Neutrophil (primary cell): ENCODE measurements around the gene TRIM8.

Source experiments
- H3K27ac ChIP-seq: fragments of 200-600 bp; sonication (generic); 2 replicates; pipeline ENCODE4 v1.5.1; 2016; ENCODE audit warnings: mild to moderate bottlenecking, moderate library complexity
- H3K27me3 ChIP-seq: fragments of 200-600 bp; sonication (generic); 2 replicates; pipeline ENCODE4 v1.6.0; 2016; ENCODE audit warnings: mild to moderate bottlenecking
- H3K36me3 ChIP-seq: fragments of 200-600 bp; sonication (generic); 2 replicates; pipeline ENCODE4 v1.5.1; 2017
- H3K4me1 ChIP-seq, 2 experiments: fragments of 200-600 bp in 1 of 2; sonication (generic) in 1 of 2; 1 replicate in 1 of 2; 2 replicates in 1 of 2; pipeline versions ENCODE4 v1.5.1 to v1.6.1; 2013 to 2016; ENCODE audit warnings: low read depth in 1 of 2, low read length in 1 of 2, mild to moderate bottlenecking in 1 of 2, moderate library complexity in 1 of 2; ENCODE audit not compliant: control insufficient read depth in 1 of 2, insufficient read depth in 1 of 2
- H3K4me3 ChIP-seq, 2 experiments: fragments of 200-600 bp in 1 of 2; sonication (generic) in 1 of 2; 1 replicate in 1 of 2; 2 replicates in 1 of 2; pipeline ENCODE4 v1.5.1; 2013 to 2016; ENCODE audit warnings: low read depth in 1 of 2, low read length in 1 of 2, mild to moderate bottlenecking in 1 of 2, moderate library complexity in 1 of 2
- H3K9me3 ChIP-seq: fragments of 200-600 bp; sonication (generic); 2 replicates; pipeline ENCODE4 v1.5.1; 2016
- TF ChIP-seq, protein P1 (sequence below): fragments of 200-600 bp; sonication (generic); IDR thresholded peaks from 2 replicates; pipeline ENCODE4 v1.5.1; 2016; ENCODE audit warnings: antibody characterized with exemption

TRIM8 gene

DNA sequence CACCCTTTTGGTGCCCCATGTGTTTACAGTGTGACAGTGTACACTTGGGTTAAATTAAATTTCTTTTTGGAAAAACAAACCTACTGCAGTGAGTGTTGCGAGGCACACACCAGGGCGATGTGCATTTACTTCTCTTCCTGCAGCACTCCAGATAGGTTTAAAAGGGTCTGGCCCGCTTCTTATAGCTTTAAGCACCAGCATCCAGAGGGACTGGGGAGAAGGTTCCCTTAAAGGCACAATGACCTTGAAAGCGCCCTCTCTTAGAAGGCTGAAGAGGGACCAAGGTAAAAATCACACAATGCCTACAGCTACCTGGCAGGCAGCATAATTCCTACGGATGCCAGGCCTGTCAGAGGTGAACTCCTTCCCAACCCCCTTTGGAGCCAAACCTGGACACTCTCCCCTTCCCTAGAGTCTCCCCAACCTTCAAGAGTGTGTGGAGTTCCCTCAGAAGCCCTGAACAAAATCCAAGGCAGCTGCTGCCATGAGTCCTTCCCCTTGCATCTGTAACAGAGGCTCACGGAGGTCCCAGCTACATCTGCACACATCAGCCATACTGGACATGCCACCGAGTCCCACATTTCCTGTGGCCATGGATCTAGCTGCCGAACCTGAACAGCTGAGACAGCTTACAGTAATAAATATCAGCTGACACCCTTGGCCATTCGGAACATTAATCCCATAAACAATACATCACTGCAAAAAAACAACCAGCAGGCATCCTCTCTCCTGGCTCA is 33.2 kb downstream of the TRIM8 start:
- H3K4me1 ChIP-seq: peaks cover 65% of the 10 kb centered on the region in 2 experiments
- peaks cover 22% of the 10 kb centered on the region for H3K27me3 ChIP-seq
- no peaks in the 10 kb centered on the region for H3K36me3 ChIP-seq
- H3K27ac ChIP-seq: peak overlapping the region; percentile 98
- peak overlapping the region; percentile 12 to 64 for H3K4me3 ChIP-seq
- TF ChIP-seq, protein P1, sequence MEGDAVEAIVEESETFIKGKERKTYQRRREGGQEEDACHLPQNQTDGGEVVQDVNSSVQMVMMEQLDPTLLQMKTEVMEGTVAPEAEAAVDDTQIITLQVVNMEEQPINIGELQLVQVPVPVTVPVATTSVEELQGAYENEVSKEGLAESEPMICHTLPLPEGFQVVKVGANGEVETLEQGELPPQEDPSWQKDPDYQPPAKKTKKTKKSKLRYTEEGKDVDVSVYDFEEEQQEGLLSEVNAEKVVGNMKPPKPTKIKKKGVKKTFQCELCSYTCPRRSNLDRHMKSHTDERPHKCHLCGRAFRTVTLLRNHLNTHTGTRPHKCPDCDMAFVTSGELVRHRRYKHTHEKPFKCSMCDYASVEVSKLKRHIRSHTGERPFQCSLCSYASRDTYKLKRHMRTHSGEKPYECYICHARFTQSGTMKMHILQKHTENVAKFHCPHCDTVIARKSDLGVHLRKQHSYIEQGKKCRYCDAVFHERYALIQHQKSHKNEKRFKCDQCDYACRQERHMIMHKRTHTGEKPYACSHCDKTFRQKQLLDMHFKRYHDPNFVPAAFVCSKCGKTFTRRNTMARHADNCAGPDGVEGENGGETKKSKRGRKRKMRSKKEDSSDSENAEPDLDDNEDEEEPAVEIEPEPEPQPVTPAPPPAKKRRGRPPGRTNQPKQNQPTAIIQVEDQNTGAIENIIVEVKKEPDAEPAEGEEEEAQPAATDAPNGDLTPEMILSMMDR: no peak
- H3K9me3 ChIP-seq: no peaks in the 10 kb centered on the region

DNA sequence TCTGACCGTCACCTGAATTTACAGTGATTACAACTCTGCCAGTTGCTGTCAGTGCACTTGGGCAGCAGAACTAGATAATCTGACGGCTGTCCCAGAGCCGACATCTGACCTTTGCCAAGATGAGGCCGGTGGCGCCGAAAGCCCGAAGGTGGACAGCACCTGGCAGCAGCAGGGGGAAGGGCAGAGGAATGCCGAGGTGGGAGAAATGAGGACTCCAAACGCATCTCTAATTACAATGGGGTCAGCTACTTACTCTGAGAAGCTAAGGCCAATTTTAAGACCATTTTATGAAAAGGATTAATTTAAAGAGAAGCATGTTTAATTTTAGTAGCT is 33.8 kb downstream of the TRIM8 start:
- TF ChIP-seq, protein P1: no peak
- Histone ChIP-seq H3K4me3 (no peak overlapping the region), H3K27me3 (peaks cover 17% of the 10 kb centered on the region), H3K27ac (peak overlapping the region; percentile 98), H3K9me3 (no peaks in the 10 kb centered on the region), H3K36me3 (no peaks in the 10 kb centered on the region), H3K4me1 (peaks cover 62 to 64% of the 10 kb centered on the region in 2 experiments)

DNA sequence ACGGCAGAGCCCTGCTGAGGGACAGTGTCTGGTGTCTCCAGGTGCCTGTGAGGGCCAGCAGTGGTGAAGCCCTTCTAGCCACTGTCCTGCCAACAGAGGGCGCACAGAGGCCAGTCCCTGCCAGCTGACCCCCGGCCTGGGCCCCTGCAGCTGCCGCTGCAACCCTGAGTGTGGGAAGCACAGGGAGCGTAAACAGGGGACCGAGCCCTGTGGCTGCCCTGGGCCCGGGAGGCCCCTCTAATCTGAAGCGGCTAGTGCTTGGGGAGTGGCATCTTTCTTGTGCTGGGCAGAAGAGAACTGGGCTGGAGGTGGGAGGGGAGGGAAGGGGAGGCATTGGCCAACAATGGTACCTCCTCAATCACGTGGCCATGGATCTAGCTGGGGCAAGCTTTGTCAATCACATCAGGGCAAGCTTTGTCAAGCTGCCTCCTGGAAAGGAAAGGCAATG is 34.6 kb downstream of the TRIM8 start:
- Histone ChIP-seq H3K27me3 (peaks cover 11% of the 10 kb centered on the region), H3K9me3 (no peaks in the 10 kb centered on the region), H3K4me1 (peaks cover 54 to 56% of the 10 kb centered on the region in 2 experiments), H3K27ac (peak overlapping the region; percentile 98), H3K4me3 (peak overlapping the region; percentile 48 to 51), H3K36me3 (no peaks in the 10 kb centered on the region)
- TF ChIP-seq, protein P1: peak; percentile 78

DNA sequence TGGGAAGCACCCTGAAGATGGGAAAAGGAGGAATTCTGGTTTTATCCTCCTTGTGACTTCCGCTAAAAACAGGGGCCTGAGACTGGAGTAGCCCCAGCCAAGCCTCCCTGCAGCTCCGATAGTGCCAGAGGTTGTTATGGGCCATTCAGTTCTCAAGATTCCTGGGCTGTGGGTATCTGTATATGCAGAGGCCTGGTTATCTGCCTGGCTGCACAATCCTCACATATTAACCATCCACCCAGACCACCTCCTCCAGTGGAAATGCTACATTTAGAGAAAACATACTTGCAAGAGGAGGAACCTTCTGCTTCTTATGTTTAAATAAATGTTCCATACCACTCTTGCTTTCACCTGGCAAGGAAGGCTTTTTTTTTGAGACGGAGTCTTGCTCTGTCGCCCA is 35.3 kb downstream of the TRIM8 start:
- H3K9me3 ChIP-seq: no peaks in the 10 kb centered on the region

DNA sequence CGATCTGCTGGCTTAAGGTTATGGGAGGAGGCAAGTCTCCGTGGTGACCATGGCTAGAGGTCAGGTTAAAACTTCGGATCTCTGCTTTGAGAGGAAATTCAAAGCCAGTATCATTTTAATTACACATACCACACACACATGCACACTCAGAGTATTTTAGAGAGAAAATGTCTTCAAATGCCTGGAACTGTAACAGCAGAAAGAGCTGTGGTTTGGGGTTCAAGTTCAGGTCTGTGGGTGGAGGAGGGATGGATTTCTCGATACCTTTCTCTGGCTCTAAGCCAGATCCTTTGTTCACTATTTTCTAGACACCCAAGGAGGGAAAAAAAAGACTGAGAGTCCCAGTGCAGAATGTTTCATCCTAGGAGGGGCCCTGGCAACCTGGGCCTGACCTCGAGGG is 37.4 kb downstream of the TRIM8 start:
- H3K36me3 ChIP-seq: peaks cover 7% of the 10 kb centered on the region

More for the DNA sequence above, 35.3 kb downstream of the TRIM8 start:
- Histone ChIP-seq H3K27ac (peak overlapping the region; percentile 98), H3K36me3 (no peaks in the 10 kb centered on the region), H3K4me3 (no peak overlapping the region), H3K27me3 (peaks cover 4% of the 10 kb centered on the region), H3K4me1 (peaks cover 47 to 48% of the 10 kb centered on the region in 2 experiments)
- TF ChIP-seq, protein P1: no peak

More for the DNA sequence above, 37.4 kb downstream of the TRIM8 start:
- no peak overlapping the region for H3K4me3 ChIP-seq
- H3K27me3 ChIP-seq: no peaks in the 10 kb centered on the region
- no peaks in the 10 kb centered on the region for H3K9me3 ChIP-seq
- TF ChIP-seq, protein P1: no peak
- H3K4me1 ChIP-seq: peaks cover 27% of the 10 kb centered on the region in 2 experiments
- no peak overlapping the region for H3K27ac ChIP-seq
